HG03354 (cell line): ENCODE data around the gene FSHR.
A peak's percentile ranks its signal among the peaks of the same experiment; 100 is the strongest.

Source experiments
- ATAC-seq: cut with Tn5 transposase; IDR thresholded peaks from one replicate; pipeline ENCODE4 v1.9.1; 2021; ENCODE audit warnings: mild to moderate bottlenecking; ENCODE audit not compliant: unreplicated experiment, poor library complexity, severe bottlenecking

The FSHR gene

DNA sequence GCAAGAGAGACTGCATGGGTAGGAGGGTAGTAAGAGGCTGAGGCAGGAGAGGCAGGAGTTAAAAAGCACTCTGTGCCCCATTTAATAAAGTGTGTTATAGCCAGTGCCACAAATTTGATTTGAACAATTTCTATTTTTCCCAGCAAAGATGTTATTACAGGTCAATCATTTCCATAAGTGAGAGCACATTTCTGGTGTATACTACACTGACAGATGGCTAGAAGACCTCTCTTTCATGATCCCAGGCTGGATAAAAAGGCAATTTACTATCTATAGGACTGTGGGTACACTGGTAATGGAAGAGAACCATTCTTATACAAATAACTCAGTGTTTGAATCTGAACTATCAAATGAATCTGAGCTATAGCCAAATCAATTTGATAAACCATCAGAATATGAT lies 176.2 kb downstream of the FSHR start:
- ATAC-seq, result no peak

DNA sequence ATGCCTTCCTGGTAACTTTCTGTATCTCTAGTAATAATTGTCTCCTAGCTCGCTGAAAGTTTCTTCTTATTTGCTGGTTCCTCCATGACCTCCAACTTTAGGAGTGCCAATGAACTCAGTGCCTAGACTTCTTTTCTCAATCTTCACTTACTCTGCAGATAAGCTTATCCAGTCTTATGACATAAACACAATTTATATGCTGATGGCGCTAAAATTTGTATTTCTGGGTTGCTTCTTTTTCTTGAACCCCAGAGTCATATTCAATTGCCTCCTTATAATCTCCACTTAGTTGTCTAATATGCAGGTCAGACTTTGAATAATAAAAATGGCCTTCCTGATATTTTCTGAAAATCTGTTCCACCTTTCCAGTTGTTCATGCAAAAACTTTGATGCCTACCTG lies 182.5 kb downstream of the FSHR start:
- no peak for ATAC-seq

GRCh38 chr2:48968011-48968410 lies 186.3 kb downstream of the FSHR start:
- no peak for ATAC-seq

DNA sequence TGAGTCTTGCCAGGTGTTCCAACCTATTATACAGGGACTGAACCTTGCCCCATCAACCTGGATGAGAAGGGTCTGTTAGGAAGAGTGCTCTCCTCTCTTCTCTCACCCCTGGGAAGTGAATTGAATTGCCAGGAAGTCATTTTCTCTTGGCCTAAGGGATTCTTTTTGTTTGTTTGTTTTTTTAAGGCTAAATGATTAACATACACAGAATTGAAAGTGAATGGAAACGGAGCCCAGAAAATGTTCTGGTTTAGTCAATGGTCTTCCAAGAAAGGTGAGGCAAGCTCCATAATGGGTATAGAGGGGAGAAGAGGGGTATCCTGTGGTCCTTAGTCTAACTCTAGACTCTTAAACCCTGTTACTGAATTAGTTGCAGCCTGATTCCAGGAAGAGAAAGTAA lies 189.1 kb downstream of the FSHR start:
- no peak for ATAC-seq

DNA sequence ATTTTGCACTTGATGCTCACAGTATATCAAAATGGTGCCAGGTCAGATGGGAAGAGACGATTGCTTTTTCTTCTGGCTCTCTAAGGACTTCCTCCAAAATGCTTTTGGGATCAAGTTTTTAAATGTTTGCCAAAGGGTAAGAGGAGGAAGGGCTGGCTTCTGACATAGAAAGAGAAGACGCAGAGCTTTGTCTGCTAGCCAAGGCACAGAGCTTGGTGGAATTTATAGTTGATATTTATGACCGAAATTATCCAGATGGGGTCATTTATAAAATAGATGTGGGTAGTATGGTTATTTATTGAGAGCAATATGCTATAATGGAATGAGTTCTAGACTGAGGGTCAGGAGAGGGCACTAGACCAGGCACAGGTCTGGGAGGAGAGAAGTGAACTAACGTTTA lies 193.3 kb downstream of the FSHR start:
- ATAC-seq, result no peak

DNA sequence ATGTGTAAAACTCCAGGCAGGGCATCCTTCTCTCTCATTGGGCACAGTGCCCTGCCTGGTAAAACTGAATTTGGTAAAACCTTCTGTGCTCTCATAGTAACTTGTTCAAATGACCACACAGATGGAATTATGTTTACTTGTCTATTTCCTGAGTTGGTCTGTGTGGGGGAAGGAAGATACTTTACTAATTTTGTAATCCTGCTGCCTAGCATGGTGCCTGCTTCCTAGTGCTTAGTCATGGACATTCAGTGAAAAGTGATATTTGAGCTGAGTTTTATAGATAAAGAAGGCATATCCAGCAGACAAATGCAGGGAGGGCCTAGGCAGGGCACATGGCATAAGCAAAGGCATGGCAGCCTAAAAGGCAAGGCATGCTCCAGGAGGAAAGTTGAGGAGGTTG lies 199.4 kb downstream of the FSHR start:
- ATAC-seq, result no peak

GRCh38 chr2:48954311-48954710 lies 200.0 kb downstream of the FSHR start:
- no peak for ATAC-seq

- no peak for ATAC-seq
Measured at GRCh38 chr2:48952614-48953013, 201.7 kb downstream of the FSHR start.

DNA sequence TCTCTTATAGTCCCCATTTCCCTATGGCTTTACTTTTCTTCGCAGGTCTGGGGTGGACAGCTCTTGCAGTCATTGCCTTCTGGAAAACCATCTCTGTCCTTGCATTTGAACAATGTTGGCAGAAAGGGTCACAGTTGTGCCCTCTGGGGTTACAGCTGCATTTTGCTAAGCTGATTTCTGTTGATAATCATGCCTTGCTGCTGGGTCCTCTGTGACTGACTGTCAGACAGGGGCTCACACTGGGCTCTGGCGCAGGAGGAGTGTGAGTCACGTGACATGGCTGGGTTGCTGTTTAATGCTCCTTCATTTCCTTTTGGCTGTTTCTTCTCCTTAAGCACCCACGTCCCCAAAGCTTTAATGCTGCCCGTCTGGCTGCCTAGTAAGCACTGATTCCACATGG lies 202.2 kb downstream of the FSHR start:
- ATAC-seq, result no peak

DNA sequence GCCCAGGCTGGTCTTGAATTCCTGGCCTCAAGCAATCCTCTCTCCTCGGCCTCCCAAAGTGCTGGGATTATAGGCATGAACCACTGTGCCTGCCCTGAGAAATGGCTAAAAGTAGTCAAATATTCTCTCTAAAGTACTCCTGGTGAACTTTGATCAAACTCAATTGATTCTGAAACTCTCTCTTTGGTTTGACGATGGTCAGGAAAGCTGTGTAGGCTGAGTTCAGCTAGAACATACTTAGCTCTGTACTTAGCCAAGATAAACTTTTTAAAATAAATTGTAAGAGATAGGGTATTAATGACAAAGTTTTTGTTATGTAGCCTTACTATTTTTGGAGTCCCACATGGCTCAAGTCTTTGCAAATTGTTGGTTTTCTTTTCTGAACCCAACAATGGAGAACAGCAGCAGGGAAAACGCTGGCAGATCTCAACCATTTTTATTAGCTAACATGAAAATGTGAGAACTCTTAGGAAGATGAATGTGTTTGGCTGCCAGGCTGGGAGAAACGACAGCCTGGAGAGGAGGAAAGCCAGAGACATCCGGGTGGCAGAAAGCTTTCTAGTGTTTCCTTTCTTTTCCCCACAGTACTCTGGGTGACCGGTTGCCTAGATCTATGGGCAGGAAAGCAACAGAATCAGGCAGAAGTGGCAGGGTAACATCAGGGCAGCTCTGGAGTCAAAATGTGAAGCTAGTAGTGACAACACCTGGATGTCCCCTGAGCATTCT lies 205.8 kb downstream of the FSHR start:
- no peak for ATAC-seq

GRCh38 chr2:48946449-48947048 lies 207.8 kb downstream of the FSHR start:
- peak; percentile 95 for ATAC-seq

GRCh38 chr2:48944956-48945355 lies 209.4 kb downstream of the FSHR start:
- no peak for ATAC-seq

DNA sequence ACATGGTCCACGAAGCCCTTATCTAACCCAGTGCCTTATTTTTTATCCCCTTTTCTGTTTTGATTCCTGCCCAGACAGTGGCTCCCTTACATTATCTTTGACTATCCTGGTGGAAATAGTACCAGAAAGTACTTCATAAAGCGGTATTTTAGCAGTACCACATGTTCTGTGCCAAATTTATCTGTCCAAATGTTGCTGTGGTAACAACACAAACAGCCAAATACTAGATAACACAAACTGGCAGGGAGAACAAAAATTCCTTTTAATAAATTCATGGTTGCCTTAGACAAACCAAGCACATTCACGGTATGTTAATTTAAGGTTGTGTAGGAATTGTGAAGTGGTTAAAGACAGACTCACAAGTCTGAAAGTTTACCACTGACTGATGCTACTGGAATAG lies 210.9 kb downstream of the FSHR start:
- ATAC-seq, result no peak

GRCh38 chr2:48941908-48942307 lies 212.4 kb downstream of the FSHR start:
- no peak for ATAC-seq

- ATAC-seq, result no peak
Measured at GRCh38 chr2:48941456-48941855, 212.9 kb downstream of the FSHR start.

DNA sequence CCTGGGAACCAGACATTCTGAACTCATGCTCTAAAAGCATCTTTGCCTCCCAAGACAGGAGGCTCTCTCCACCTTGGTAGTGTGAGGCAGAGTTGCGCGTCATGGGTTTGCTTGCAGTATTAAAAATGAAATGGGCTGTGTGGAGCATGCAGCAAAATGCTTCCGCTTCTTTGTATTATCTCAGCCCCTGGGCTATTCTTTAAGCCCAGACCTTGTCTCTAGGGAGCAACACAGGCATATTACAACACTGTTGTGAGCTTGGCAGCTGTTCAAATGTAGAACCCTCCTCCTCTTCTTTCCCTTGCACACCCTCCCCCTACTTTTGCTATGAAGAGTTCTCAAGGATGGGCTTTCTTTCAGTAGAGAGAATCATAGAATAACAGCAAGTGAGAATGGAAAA lies 213.7 kb downstream of the FSHR start:
- ATAC-seq, result no peak

DNA sequence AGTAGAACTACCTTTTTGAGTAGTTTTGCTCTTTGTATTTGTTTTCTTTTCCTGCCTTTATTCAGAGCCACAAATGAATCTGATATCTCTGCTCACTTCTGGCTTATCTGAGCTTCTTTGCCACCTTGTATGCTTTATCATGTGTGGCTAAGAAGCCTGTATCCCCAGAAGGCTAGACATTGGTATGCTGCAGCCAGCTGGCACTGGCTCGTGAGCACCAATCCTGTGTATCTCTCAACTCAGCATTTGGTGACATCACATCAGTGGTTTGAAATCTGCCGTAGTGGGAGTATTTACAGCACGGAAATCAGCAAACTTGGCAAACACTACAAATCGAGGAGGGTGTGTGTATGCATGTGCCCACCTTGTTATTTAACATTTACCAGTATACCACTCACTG lies 215.1 kb downstream of the FSHR start:
- no peak for ATAC-seq

GRCh38 chr2:48938231-48938630 lies 216.1 kb downstream of the FSHR start:
- ATAC-seq, result no peak

DNA sequence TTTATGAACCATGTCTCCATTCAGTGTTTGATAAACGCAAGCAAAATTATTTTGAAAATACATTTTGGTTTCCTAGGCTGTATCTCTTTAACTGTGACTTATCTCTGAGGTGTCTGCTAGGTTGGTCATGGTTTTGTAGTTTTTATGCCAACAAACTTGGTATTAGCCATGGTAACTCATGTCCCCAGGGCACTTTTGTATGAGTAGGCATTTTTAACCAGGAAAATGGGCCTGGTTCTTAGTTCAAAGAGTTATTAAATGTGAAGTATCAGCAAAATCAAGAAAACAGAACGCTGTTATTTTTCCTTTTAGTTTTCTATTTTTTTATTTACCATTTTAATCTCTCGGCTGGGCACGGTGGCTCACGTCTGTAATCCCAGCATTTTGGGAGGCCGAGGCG lies 219.5 kb downstream of the FSHR start:
- ATAC-seq, result no peak

- ATAC-seq, result no peak
Measured at GRCh38 chr2:48933828-48934497, 220.4 kb downstream of the FSHR start.

- ATAC-seq, result no peak
Measured at GRCh38 chr2:48932667-48933066, 221.6 kb downstream of the FSHR start.
